Subcutaneous adipose tissue (tissue), 4 donors: ENCODE results near the gene PCTP. TPM values are rescaled to one million over a fixed set of nuclear protein-coding genes. Genes with fewer than 3 reads are reported as not detected.

Experiments
- CTCF ChIP-seq: fragments of 450-650 bp; IDR thresholded peaks from one replicate; pipeline ENCODE4 v1.5.1; 2016; ENCODE audit warnings: low read depth, mild to moderate bottlenecking, control low read depth, antibody characterized with exemption, moderate library complexity
- total RNA-seq, 4 donors: library from RNA; depleted of rRNA; stranded (reverse); fragments of >200 nt; gene quantifications; one replicate each; pipeline ENCODE4 v1.1.0, GENCODE V29; 2016

The PCTP gene
- total RNA-seq, 4 donors from 2014 or later, result 24.9 to 32.3 (median 26.5) TPM

DNA sequence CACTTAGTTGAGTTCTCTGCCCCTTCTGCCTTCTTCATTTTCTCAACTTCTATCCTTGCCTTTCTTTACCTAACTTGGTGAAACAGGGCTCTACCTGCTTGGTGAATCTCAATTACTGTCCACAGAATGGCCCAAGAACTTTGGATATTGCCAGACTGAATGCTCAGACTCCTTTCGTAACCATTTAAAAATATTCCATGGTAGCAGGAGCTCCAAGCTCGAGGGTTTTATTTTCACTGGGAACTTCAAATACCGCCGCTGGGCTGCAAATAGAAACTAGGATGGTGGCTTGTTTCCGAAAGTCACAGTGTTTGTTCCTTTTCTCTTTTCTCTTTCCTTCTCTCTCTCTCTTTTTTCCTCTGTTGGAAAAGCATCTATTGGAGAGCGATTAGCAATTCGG, 41.4 kb upstream of the PCTP start:
- TF ChIP-seq CTCF, result no peak

DNA sequence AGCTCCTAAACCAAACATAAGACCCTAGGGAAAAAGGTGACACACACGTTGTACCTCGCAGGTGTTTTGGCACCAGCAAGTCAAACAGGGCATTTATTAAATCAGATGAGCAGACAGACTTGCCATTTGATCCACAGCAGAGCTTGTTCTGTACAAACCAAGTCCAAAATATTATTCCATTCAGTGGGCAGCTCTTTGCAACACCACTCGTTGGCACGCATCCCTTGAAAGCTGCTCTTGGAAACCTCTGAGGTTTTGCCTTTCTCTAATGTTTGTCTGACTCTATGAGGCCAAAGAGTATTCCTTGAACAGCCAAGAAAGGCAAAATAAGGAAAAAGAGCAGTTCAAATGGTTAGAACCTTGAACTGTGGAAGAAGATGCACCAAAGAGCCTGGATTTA, 40.9 kb upstream of the PCTP start:
- TF ChIP-seq CTCF, result no peak

DNA sequence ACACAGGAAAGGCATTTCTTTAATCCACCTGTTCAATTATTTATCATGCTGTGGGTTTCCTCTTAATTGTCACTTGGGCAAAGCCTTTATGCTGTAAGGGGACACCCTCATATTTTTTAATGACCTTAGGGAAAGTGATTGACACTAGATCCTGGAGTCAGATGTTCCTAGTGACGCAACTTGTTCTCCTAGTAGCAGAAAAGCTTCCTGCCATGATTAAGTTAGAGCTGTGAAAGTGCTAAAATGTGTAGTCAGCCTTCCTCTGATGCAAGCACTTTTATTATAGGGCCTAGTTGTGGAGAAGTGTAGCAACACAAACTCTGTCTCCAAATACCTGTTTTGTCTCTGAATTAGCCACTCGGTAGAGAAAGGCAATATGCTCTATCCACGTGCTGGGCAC, 40.4 kb upstream of the PCTP start:
- no peak for TF ChIP-seq CTCF

DNA sequence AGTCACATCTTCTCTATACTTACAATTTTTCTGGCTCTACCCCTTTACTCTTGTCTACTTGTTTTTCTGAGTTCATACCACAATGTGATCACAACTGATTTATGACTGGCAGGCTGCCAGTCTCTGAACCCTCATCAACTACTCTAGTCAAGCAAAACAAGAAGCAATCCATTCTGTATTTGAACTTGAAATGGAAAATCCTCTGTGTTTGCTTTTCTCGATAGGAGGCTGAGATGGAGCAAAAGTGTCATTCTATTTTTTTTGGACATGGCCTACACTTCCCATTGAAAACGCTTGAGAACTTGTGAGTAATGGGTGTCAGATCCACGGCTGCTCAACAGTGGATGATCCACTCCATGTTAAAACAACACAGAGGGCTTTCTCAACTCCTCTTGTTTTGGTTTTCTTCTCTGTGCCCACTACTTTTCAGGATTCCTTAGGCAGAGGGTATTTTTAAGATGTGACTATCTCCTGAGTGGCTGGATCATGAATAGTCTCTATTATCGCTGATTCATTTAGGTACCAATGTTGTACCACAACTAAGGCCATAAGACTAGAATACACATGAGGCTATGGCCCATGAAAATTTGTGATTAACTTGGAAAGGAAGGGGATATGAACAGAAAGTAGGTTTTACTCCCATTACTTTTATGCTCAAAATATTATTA, 39.9 kb upstream of the PCTP start:
- no peak for TF ChIP-seq CTCF

- no peak for TF ChIP-seq CTCF
These were observed 33.4 kb upstream of the PCTP start for GRCh38 chr17:55717432-55717831.

DNA sequence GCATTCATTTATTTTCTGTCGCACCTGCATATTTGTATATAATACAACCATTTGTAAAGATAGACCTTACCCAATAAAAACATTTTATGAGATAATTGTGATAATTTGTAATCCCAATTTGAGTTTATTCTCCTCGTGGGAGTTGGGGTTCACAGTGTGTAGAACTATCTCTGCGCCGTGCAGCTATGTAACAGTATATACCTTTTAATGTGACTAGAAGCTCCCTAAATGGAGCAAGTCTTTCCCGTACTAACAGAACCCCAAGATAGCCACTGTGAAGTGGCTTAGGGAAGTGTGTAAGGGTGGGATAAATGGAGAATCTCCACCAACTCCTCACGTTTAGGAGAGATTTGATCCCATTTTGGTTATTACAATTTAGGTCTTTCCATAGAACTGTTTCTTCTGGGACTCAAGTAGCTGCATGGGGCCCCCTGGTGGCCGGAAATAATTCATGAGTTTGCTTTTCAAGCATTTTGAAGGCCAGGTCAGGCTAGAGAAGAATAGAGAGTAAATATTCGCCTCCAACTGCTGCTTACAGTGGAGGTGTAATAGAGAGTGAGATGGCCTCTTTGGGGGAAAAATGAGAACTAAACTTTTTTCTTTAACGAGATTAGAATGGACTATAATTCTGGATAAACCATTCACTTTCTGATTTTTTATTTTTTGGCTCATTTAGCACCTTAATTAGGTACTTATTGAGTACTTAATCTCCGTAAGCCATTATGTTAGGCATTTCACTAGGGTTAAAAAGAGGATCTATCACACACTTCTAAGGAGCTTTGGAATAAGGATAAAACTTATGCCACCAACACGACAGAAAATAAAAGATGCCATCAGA, 32.7 kb upstream of the PCTP start:
- no peak for TF ChIP-seq CTCF
